GM23338 (cell line): ENCODE results near the gene WSCD1. TPM values are rescaled to one million over a fixed set of nuclear protein-coding genes. Genes with fewer than 3 reads are reported as not detected.

ENCODE experiments used
- ATAC-seq: fragments of 200-7000 bp; cut with Tn5 transposase; 3 replicates; pipeline ENCODE4 v1.9.1; 2020
- DNase-seq: peaks from one replicate; pipeline ENCODE4 v3.0.0-alpha.2; 2015; ENCODE audit warnings: low spot score
- H2AFZ ChIP-seq: fragments of 200-600 bp; sonication (generic); 2 replicates; pipeline ENCODE4 v1.8.0; 2016; ENCODE audit warnings: antibody characterized with exemption, mild to moderate bottlenecking, moderate library complexity
- H3F3A ChIP-seq: fragments of 200-600 bp; sonication (generic); replicated peaks from 2 replicates; pipeline ENCODE4 v1.8.0; 2017; ENCODE audit warnings: antibody characterized with exemption, mixed run types, low read depth
- H3K27ac ChIP-seq: fragments of 200-600 bp; sonication (generic); 2 replicates; pipeline ENCODE4 v1.6.1; 2016; ENCODE audit warnings: low read depth
- H3K27me3 ChIP-seq: fragments of 200-600 bp; sonication (generic); 2 replicates; pipeline ENCODE4 v1.8.0; 2016; ENCODE audit warnings: mild to moderate bottlenecking, mixed run types, moderate library complexity; ENCODE audit not compliant: insufficient read depth
- H3K36me3 ChIP-seq: fragments of 200-600 bp; sonication (generic); 2 replicates; pipeline ENCODE4 v1.8.0; 2016; ENCODE audit warnings: mild to moderate bottlenecking; ENCODE audit not compliant: insufficient read depth
- H3K4me1 ChIP-seq: fragments of 200-600 bp; sonication (generic); 2 replicates; pipeline ENCODE4 v1.8.0; 2016; ENCODE audit warnings: mild to moderate bottlenecking, moderate library complexity; ENCODE audit not compliant: insufficient read depth
- H3K4me2 ChIP-seq: fragments of 200-600 bp; sonication (generic); 2 replicates; pipeline ENCODE4 v1.7.1; 2017; ENCODE audit warnings: mixed run types
- H3K4me3 ChIP-seq: fragments of 200-600 bp; sonication (generic); 2 replicates; pipeline ENCODE4 v1.6.1; 2016; ENCODE audit warnings: mixed run types
- H3K79me2 ChIP-seq: fragments of 200-600 bp; sonication (generic); replicated peaks from 2 replicates; pipeline ENCODE4 v1.8.0; 2017; ENCODE audit warnings: mild to moderate bottlenecking; ENCODE audit not compliant: insufficient read depth
- H3K9me2 ChIP-seq: fragments of 200-600 bp; sonication (generic); 2 replicates; pipeline ENCODE4 v1.8.0; 2017; ENCODE audit not compliant: insufficient read depth
- H4K20me1 ChIP-seq: fragments of 200-600 bp; sonication (generic); replicated peaks from 2 replicates; pipeline ENCODE4 v1.8.0; 2017; ENCODE audit warnings: mild to moderate bottlenecking; ENCODE audit not compliant: insufficient read depth
- H3K27ac Mint-ChIP-seq: 2 replicates; pipeline ENCODE4 v1.8.0; 2020; ENCODE audit warnings: inconsistent platforms, mild to moderate bottlenecking, moderate library complexity, mixed read lengths
- H3K27me3 Mint-ChIP-seq: 3 replicates; pipeline ENCODE4 v1.8.0; 2022; ENCODE audit warnings: low read depth, mild to moderate bottlenecking, moderate library complexity, mixed read lengths, inconsistent platforms; ENCODE audit not compliant: insufficient read depth, poor library complexity
- H3K36me3 Mint-ChIP-seq: 3 replicates; pipeline ENCODE4 v1.8.0; 2021; ENCODE audit warnings: low read depth, mild to moderate bottlenecking, inconsistent platforms, moderate library complexity, mixed read lengths
- H3K4me1 Mint-ChIP-seq: 3 replicates; pipeline ENCODE4 v1.8.0; 2020; ENCODE audit warnings: mild to moderate bottlenecking, inconsistent platforms, mixed read lengths
- H3K4me3 Mint-ChIP-seq: 3 replicates; pipeline ENCODE4 v1.8.0; 2021; ENCODE audit warnings: moderate library complexity, mild to moderate bottlenecking, inconsistent platforms, mixed read lengths
- H3K9me3 Mint-ChIP-seq: 3 replicates; pipeline ENCODE4 v1.8.0; 2020; ENCODE audit warnings: moderate library complexity, mild to moderate bottlenecking, inconsistent platforms, mixed read lengths
- CREB1 ChIP-seq: fragments of 250-450 bp; sonication (Bioruptor Pico); IDR thresholded peaks from 2 replicates; pipeline ENCODE4 v1.5.0; 2020; ENCODE audit warnings: low read depth, mild to moderate bottlenecking, moderate library complexity
- CTCF ChIP-seq, 2 experiments: fragments of 200-600 bp in 1 of 2; sonication (generic) in 1 of 2; conservative IDR thresholded peaks; 2 replicates each; pipeline versions ENCODE4 v1.5.1 to v1.6.1; 2016 to 2017; ENCODE audit warnings: antibody characterized with exemption in 2 of 2, low read depth in 2 of 2, mild to moderate bottlenecking in 2 of 2, moderate library complexity in 1 of 2
- ETS1 ChIP-seq: IDR thresholded peaks from 2 replicates; pipeline ENCODE4 v1.6.1; 2016; ENCODE audit warnings: antibody characterized with exemption
- EZH2phosphoT487 ChIP-seq: fragments of 200-600 bp; sonication (generic); IDR thresholded peaks from one replicate; pipeline ENCODE4 v1.8.1; 2018; ENCODE audit warnings: antibody characterized with exemption; ENCODE audit not compliant: unreplicated experiment
- NANOG ChIP-seq: IDR thresholded peaks from 2 replicates; pipeline ENCODE4 v1.6.1; 2016; ENCODE audit warnings: antibody characterized with exemption, borderline replicate concordance
- POLR2AphosphoS5 ChIP-seq: IDR thresholded peaks from 2 replicates; pipeline ENCODE4 v1.6.1; 2016; ENCODE audit warnings: antibody characterized with exemption, low read depth
- REST ChIP-seq: IDR thresholded peaks from one replicate; pipeline ENCODE4 v1.6.1; 2018; ENCODE audit warnings: antibody characterized with exemption; ENCODE audit not compliant: unreplicated experiment
- STAT1 ChIP-seq: IDR thresholded peaks from one replicate; pipeline ENCODE4 v1.6.1; 2016; ENCODE audit warnings: antibody characterized with exemption; ENCODE audit not compliant: unreplicated experiment
- ZNF114 ChIP-seq: fragments of 250-450 bp; sonication (Bioruptor Pico); IDR thresholded peaks from 2 replicates; pipeline ENCODE4 v1.5.0; 2020; ENCODE audit warnings: mild to moderate bottlenecking, moderate library complexity
- polyA plus RNA-seq: library from polyadenylated mRNA; unstranded; fragments of >200 nt; fragmentation: Nextera tagmentation; extraction: Ambion mirVana; gene quantifications from 2 replicates; pipeline ENCODE4 v1.2.1, GENCODE V29; 2016
- total RNA-seq: library from RNA; depleted of rRNA; stranded (reverse); fragments of >200 nt; shearing (Covaris generic); gene quantifications from 2 replicates; pipeline ENCODE4 v1.2.3, GENCODE V29; 2014

WSCD1 gene
- total and polyA plus RNA-seq, 2 experiments from 2014 or later, result 6.1 to 38.9 TPM

- TF ChIP-seq REST (no peak), POLR2AphosphoS5 (no peak), ETS1 (no peak), CREB1 (no peak), STAT1 (no peak)
Measured at GRCh38 chr17:6170349-6170748, 100.2 kb downstream of the WSCD1 start (continued).

- no peaks in the 10 kb centered on the region for H3K36me3 ChIP-seq
- peak overlapping the region; percentile 23; the same call in 1 of the 2 replicates for H3K4me2 ChIP-seq
- no peaks in the 10 kb centered on the region for H3F3A ChIP-seq
- H3K27me3 ChIP-seq, result no peaks in the 10 kb centered on the region
- no peak overlapping the region for H3K27ac ChIP-seq
- DNase-seq (no peak), ATAC-seq (peak; percentile 62)
- H3K79me2 ChIP-seq, result no peaks in the 10 kb centered on the region
- H3K4me1 Mint-ChIP-seq, result peaks cover 25% of the 10 kb centered on the region
- no peak overlapping the region for H3K4me3 Mint-ChIP-seq
- H3K27ac Mint-ChIP-seq, result no peak overlapping the region
- H3K36me3 Mint-ChIP-seq, result peaks cover 18% of the 10 kb centered on the region
- H3K4me1 ChIP-seq, result peaks cover 14% of the 10 kb centered on the region
- H3K27me3 Mint-ChIP-seq, result peaks cover 5% of the 10 kb centered on the region
- 0 out of 2 replicates have a peak overlapping the region, but pooled peaks have one; percentile 58 for H2AFZ ChIP-seq
- H3K9me3 Mint-ChIP-seq, result peaks cover 15% of the 10 kb centered on the region
- peaks cover 10% of the 10 kb centered on the region; the same call in 1 of the 2 replicates for H3K9me2 ChIP-seq
- no peaks in the 10 kb centered on the region for H4K20me1 ChIP-seq
- H3K4me3 ChIP-seq, result no peak overlapping the region
- TF ChIP-seq CREB1 (no peak), ZNF114 (CRISPR knock-in tag) (no peak), REST (no peak), STAT1 (no peak), CTCF (conservative IDR thresholded peaks at IDR 0.05; ENCODE audit: low read depth in 2 of 2) (no peak), NANOG (no peak), POLR2AphosphoS5 (no peak), EZH2phosphoT487 (no peak)
Measured at GRCh38 chr17:6172642-6173330, 102.6 kb downstream of the WSCD1 start.
